ENCODE results near the gene ADGRF4.
"Not testable (repeated sequence)": the region's sequence is repeated elsewhere in the genome, so short reads cannot be mapped to it uniquely, and the experiment has no call there.

The ADGRF4 gene

GRCh38 chr6:47733879-47734558 lies 35.6 kb downstream of the ADGRF4 start:
- no peak for DNase-seq (ENCODE audit: low read depth in 3 of 3, low spot score in 1 of 3)

- no peak for DNase-seq (ENCODE audit: low read depth in 3 of 3, low spot score in 1 of 3)
Observed at GRCh38 chr6:47734831-47735481, 36.6 kb downstream of the ADGRF4 start.

GRCh38 chr6:47736083-47736700 lies 37.8 kb downstream of the ADGRF4 start:
- DNase-seq (ENCODE audit: low read depth in 3 of 3, low spot score in 1 of 3), result no peak

GRCh38 chr6:47737406-47737805 lies 39.0 kb downstream of the ADGRF4 start:
- DNase-seq (ENCODE audit: low read depth in 3 of 3, low spot score in 1 of 3), result no peak

GRCh38 chr6:47740714-47741113 lies 42.3 kb downstream of the ADGRF4 start:
- no peak for DNase-seq (ENCODE audit: low read depth in 3 of 3, low spot score in 1 of 3)

- DNase-seq (ENCODE audit: low read depth in 3 of 3, low spot score in 1 of 3), result no peak
Observed at GRCh38 chr6:47741807-47742206, 43.4 kb downstream of the ADGRF4 start.

- no peak for DNase-seq (ENCODE audit: low read depth in 3 of 3, low spot score in 1 of 3)
Observed at GRCh38 chr6:47743744-47744143, 45.4 kb downstream of the ADGRF4 start.

- not testable (repeated sequence) for DNase-seq (ENCODE audit: low read depth in 3 of 3, low spot score in 1 of 3)
Observed at GRCh38 chr6:47745269-47745668, 46.9 kb downstream of the ADGRF4 start.

- DNase-seq (ENCODE audit: low read depth in 3 of 3, low spot score in 1 of 3), result no peak
Observed at GRCh38 chr6:47749757-47750156, 51.4 kb downstream of the ADGRF4 start.

GRCh38 chr6:47752801-47753200 lies 54.4 kb downstream of the ADGRF4 start:
- no peak for DNase-seq (ENCODE audit: low read depth in 3 of 3, low spot score in 1 of 3)

- DNase-seq (ENCODE audit: low read depth in 3 of 3, low spot score in 1 of 3), result no peak
Observed at GRCh38 chr6:47759364-47759763, 61.0 kb downstream of the ADGRF4 start.

- no peak for DNase-seq (ENCODE audit: low read depth in 3 of 3, low spot score in 1 of 3)
Observed at GRCh38 chr6:47762502-47762901, 64.1 kb downstream of the ADGRF4 start.

GRCh38 chr6:47766445-47766844 lies 68.1 kb downstream of the ADGRF4 start:
- DNase-seq (ENCODE audit: low read depth in 3 of 3, low spot score in 1 of 3), result no peak

GRCh38 chr6:47767102-47767501 lies 68.7 kb downstream of the ADGRF4 start:
- no peak for DNase-seq (ENCODE audit: low read depth in 3 of 3, low spot score in 1 of 3)

GRCh38 chr6:47769982-47770381 lies 71.6 kb downstream of the ADGRF4 start:
- DNase-seq (ENCODE audit: low read depth in 3 of 3, low spot score in 1 of 3), result no peak
